BE2C (cell line): Measurements from ENCODE around the gene ELP6.
"Not testable (repeated sequence)": the region's sequence is repeated elsewhere in the genome, so short reads cannot be mapped to it uniquely, and the experiment has no call there.

Experiments
- DNase-seq: peaks from one replicate; pipeline ENCODE4 v3.0.0-alpha.2; 2020
- H3K27me3 ChIP-seq: fragments of 250-450 bp; sonication (Bioruptor Pico); 2 replicates; pipeline ENCODE4 v1.5.1; 2020; ENCODE audit warnings: mild to moderate bottlenecking
- H3K36me3 ChIP-seq: fragments of 250-450 bp; sonication (Bioruptor Pico); 2 replicates; pipeline ENCODE4 v1.5.1; 2020; ENCODE audit warnings: mild to moderate bottlenecking
- H3K4me1 ChIP-seq: fragments of 250-450 bp; sonication (Bioruptor Pico); 2 replicates; pipeline ENCODE4 v1.5.1; 2020
- H3K4me3 ChIP-seq: 2 replicates; pipeline ENCODE4 v1.5.1; 2011; ENCODE audit warnings: low read depth, low read length
- H3K9me3 ChIP-seq: fragments of 250-450 bp; sonication (Bioruptor Pico); 2 replicates; pipeline ENCODE4 v1.5.1; 2020
- TF ChIP-seq, protein P1 (sequence below): IDR thresholded peaks from 2 replicates; pipeline ENCODE4 v1.5.1; 2012; ENCODE audit warnings: mild to moderate bottlenecking, low read depth, low read length

The ELP6 gene

DNA sequence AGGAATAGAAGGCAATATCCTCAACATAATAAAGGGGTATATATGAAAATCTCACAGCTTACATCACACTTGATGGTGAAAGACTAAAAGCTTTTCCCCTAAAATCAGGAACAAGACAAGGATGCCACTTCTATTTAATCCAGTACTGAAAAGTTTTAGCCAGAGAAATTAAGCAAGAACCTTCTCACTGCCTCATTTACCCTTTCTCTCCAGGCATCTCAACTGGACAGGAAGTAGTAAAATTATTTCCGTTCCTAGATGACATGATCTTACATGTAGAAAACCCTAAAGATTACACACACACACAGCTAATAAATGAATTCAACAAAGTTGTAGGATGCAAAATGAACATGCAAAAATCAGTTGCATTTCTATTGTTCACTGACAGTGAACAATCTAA, 48.9 kb downstream of the ELP6 start:
- DNase-seq: no peak
- no peaks in the 10 kb centered on the region for H3K9me3 ChIP-seq
- no peaks in the 10 kb centered on the region for H3K27me3 ChIP-seq
- H3K4me3 ChIP-seq: no peak overlapping the region
- H3K36me3 ChIP-seq: no peaks in the 10 kb centered on the region
- TF ChIP-seq, protein P1, sequence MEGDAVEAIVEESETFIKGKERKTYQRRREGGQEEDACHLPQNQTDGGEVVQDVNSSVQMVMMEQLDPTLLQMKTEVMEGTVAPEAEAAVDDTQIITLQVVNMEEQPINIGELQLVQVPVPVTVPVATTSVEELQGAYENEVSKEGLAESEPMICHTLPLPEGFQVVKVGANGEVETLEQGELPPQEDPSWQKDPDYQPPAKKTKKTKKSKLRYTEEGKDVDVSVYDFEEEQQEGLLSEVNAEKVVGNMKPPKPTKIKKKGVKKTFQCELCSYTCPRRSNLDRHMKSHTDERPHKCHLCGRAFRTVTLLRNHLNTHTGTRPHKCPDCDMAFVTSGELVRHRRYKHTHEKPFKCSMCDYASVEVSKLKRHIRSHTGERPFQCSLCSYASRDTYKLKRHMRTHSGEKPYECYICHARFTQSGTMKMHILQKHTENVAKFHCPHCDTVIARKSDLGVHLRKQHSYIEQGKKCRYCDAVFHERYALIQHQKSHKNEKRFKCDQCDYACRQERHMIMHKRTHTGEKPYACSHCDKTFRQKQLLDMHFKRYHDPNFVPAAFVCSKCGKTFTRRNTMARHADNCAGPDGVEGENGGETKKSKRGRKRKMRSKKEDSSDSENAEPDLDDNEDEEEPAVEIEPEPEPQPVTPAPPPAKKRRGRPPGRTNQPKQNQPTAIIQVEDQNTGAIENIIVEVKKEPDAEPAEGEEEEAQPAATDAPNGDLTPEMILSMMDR: no peak
- no peaks in the 10 kb centered on the region for H3K4me1 ChIP-seq

- H3K27me3 ChIP-seq, H3K4me1 ChIP-seq, H3K9me3 ChIP-seq, H3K36me3 ChIP-seq, DNase-seq, H3K4me3 ChIP-seq: not testable (repeated sequence)
Observed at GRCh38 chr3:47459534-47460085, 53.9 kb downstream of the ELP6 start.

- Histone ChIP-seq H3K4me1 (no peaks in the 10 kb centered on the region), H3K36me3 (no peaks in the 10 kb centered on the region), H3K27me3 (no peaks in the 10 kb centered on the region), H3K9me3 (no peaks in the 10 kb centered on the region), H3K4me3 (no peak overlapping the region)
- TF ChIP-seq, protein P1: no peak
- no peak for DNase-seq
Observed at GRCh38 chr3:47456984-47457383, 56.5 kb downstream of the ELP6 start.

DNA sequence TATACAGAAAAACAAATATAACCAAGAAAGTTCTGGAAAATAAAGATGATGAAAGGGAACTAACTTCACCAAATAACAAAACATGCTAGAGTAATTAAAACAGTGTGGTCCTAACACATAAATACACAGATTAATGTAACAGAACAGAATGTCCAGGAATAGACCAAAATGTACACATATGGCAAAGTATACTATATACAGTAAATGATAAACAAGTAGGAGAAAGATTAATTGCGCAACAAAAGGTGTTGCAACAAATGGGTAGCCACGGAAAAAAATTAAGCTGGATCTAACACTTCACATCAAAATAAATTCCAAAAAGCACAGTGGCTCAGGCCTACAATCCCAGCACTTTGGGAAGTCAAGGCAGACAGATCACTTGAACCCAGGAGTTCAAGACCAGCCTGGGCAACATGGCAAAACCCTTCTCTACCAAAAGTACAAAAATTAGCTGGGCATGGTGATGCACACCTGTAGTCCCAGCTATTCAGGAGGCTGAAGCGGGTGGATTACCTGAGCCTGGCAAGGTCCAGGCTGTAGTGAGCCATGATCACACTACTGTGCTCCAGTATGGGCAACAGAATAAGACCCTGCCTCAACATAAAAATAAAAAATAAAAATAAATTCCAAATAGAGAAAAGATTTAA, 57.6 kb downstream of the ELP6 start:
- no peak for DNase-seq
- Histone ChIP-seq H3K4me3 (no peak overlapping the region), H3K4me1 (no peaks in the 10 kb centered on the region), H3K27me3 (no peaks in the 10 kb centered on the region), H3K36me3 (no peaks in the 10 kb centered on the region), H3K9me3 (no peaks in the 10 kb centered on the region)
- TF ChIP-seq, protein P1: no peak

DNA sequence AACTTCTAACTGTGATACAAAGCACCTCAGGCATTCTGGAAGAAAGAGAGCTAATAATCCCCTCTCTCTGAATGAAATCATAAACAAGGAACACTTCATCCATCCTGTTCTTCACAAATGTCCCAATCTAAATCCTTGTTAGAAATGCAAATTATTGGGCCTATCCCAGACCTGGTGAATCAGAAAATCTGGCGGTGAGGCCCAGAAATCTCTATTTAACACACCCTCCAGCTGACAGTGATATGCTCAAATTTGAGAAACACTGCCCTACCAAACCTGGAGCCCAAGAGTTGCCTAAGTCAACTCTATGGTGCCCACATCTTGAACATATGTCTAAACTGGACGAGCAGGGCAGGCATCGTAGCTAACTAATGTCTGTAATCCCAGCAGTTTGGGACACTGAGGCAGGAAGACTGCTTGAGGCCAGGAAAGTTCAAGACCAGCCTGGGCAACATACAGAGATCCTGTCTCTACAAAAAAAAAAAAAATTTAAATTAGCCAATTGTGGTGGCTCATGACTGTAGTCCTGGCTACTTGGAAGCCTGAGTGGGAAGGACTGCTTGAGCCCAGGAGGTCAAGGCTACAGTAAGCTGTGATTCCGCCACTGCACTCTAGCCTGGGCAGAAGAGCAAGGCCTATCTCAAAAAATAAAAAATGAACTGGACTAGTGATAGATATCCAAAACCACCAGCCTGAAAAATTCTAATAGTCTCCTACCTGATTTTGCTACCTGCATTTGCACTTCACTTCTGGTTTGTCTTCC, 60.9 kb downstream of the ELP6 start:
- TF ChIP-seq, protein P1: no peak
- no peaks in the 10 kb centered on the region for H3K4me1 ChIP-seq
- no peak overlapping the region for H3K4me3 ChIP-seq
- no peaks in the 10 kb centered on the region for H3K27me3 ChIP-seq
- H3K9me3 ChIP-seq: no peaks in the 10 kb centered on the region
- DNase-seq: no peak
- no peaks in the 10 kb centered on the region for H3K36me3 ChIP-seq
